CD4-positive, alpha-beta T cell (primary cell): ENCODE measurements around the gene KIDINS220. TPM values are rescaled to one million over a fixed set of nuclear protein-coding genes. Genes with fewer than 3 reads are reported as not detected.
"Not testable (repeated sequence)": the region's sequence is repeated elsewhere in the genome, so short reads cannot be mapped to it uniquely, and the experiment has no call there.

ENCODE experiments used
- ATAC-seq: fragments of 200-7000 bp; cut with Tn5 transposase; one replicate; pipeline ENCODE4 v1.10.0; 2022; ENCODE audit warnings: mild to moderate bottlenecking; ENCODE audit not compliant: poor library complexity
- CTCF ChIA-PET: fragments of 350-600 bp; sonication (Branson Sonifier 250); formaldehyde crosslinking; loops from one replicate; lab custom pipeline; 2021; ENCODE audit warnings: antibody characterized with exemption, inconsistent platforms; lab: Charles Lee
- POLR2A ChIA-PET: fragments of 350-600 bp; sonication (Branson Sonifier 250); formaldehyde crosslinking; loops from one replicate; lab custom pipeline; 2021; ENCODE audit warnings: antibody characterized with exemption, inconsistent platforms; lab: Charles Lee
- DNase-seq, 14 experiments: peaks; one replicate each; pipeline ENCODE4 v3.0.0-alpha.2; 2013 to 2020; ENCODE audit warnings: mixed read lengths in 2 of 14
- H3K27ac ChIP-seq, 2 donors: one replicate each; pipeline versions ENCODE4 v1.5.1 to v1.7.0; 2013; ENCODE audit warnings: low read length in 2 of 2, low read depth in 1 of 2, mild to moderate bottlenecking in 1 of 2
- H3K27me3 ChIP-seq, 2 experiments: 1 replicate in 1 of 2; 2 replicates in 1 of 2; pipeline versions ENCODE4 v1.6.1 to v1.7.0; 2013; ENCODE audit warnings: low read length in 2 of 2, control low read depth in 1 of 2, mild to moderate bottlenecking in 1 of 2, moderate library complexity in 1 of 2; ENCODE audit not compliant: insufficient read depth in 2 of 2, control insufficient read depth in 1 of 2
- H3K36me3 ChIP-seq: one replicate; pipeline ENCODE4 v1.6.1; 2013; ENCODE audit warnings: low read length, control low read depth; ENCODE audit not compliant: insufficient read depth
- H3K4me1 ChIP-seq: one replicate; pipeline ENCODE4 v1.6.1; 2013; ENCODE audit warnings: low read length, control low read depth; ENCODE audit not compliant: insufficient read depth
- H3K4me3 ChIP-seq: one replicate; pipeline ENCODE4 v1.5.1; 2013; ENCODE audit warnings: mild to moderate bottlenecking, low read length, moderate library complexity
- H3K9me3 ChIP-seq, 2 experiments: 1 replicate in 1 of 2; 2 replicates in 1 of 2; pipeline versions ENCODE4 v1.6.1 to v1.7.0; 2013; ENCODE audit warnings: low read length in 2 of 2, mild to moderate bottlenecking in 2 of 2, control low read depth in 1 of 2, moderate library complexity in 1 of 2; ENCODE audit not compliant: control insufficient read depth in 1 of 2, insufficient read depth in 1 of 2
- H3K27ac Mint-ChIP-seq: one replicate; pipeline ENCODE4 v1.8.0; 2020; ENCODE audit warnings: mixed read lengths
- H3K27me3 Mint-ChIP-seq: one replicate; pipeline ENCODE4 v1.8.0; 2021; ENCODE audit warnings: mixed read lengths
- H3K36me3 Mint-ChIP-seq: one replicate; pipeline ENCODE4 v1.8.0; 2021; ENCODE audit warnings: low read depth, mixed read lengths
- H3K4me1 Mint-ChIP-seq: one replicate; pipeline ENCODE4 v1.8.0; 2021; ENCODE audit warnings: low read depth, mixed read lengths
- H3K4me3 Mint-ChIP-seq: one replicate; pipeline ENCODE4 v1.8.0; 2020; ENCODE audit warnings: mild to moderate bottlenecking, mixed read lengths
- H3K9me3 Mint-ChIP-seq: one replicate; pipeline ENCODE4 v1.8.0; 2020; ENCODE audit warnings: mixed read lengths
- CTCF ChIP-seq: fragments of 200-600 bp; IDR thresholded peaks from one replicate; pipeline ENCODE4 v1.8.0; 2022; ENCODE audit warnings: antibody characterized with exemption, mild to moderate bottlenecking
- intact Hi-C, 2 experiments: fragments of 100-400 bp; cut with DNase I in 1 of 2; cut with micrococcal nuclease in 1 of 2; formaldehyde crosslinking; loops; one replicate each; pipeline versions ENCODE4 v1.15.1 to v1.9.0; 2023 to 2025; cut with DNase I, micrococcal nuclease
- total RNA-seq, 174 experiments: library from RNA in 2 of 174; stranded (reverse) in 2 of 174; gene quantifications; one replicate each; pipeline ENCODE4 v1.2.3 and lab custom pipeline; 2021 to 2026

Gene KIDINS220
- total RNA-seq, 2 experiments from 2014 or later = 29.3 to 31.4 TPM

GRCh38 chr2:8737571-8738175, 99.7 kb downstream of the KIDINS220 start:
- no peaks in the 10 kb centered on the region for H3K9me3 ChIP-seq
- H3K36me3 ChIP-seq = peaks cover 41% of the 10 kb centered on the region
- H3K4me1 Mint-ChIP-seq = no peaks in the 10 kb centered on the region
- no peak for TF ChIP-seq CTCF
- no peak overlapping the region for H3K27ac ChIP-seq
- DNase-seq = no peak
- no peak overlapping the region for H3K4me3 ChIP-seq
- CTCF ChIA-PET = no interaction called here
- intact Hi-C loops = no loop called here
- peaks cover 69% of the 10 kb centered on the region for H3K36me3 Mint-ChIP-seq
- H3K4me3 Mint-ChIP-seq = no peak overlapping the region
- no peaks in the 10 kb centered on the region for H3K9me3 Mint-ChIP-seq
- POLR2A ChIA-PET = interaction anchor here (1.0 kb wide), 1 partner anchor 13 kb away, joined by 3 read pairs; no protein-coding TSS in a partner anchor
- ATAC-seq = no peak
- H3K27ac Mint-ChIP-seq = no peak overlapping the region
- H3K27me3 Mint-ChIP-seq = no peaks in the 10 kb centered on the region
- no peaks in the 10 kb centered on the region for H3K27me3 ChIP-seq
- H3K4me1 ChIP-seq = no peaks in the 10 kb centered on the region

- POLR2A ChIA-PET = no interaction called here
- no peaks in the 10 kb centered on the region for H3K9me3 Mint-ChIP-seq
- H3K36me3 Mint-ChIP-seq = peaks cover 95% of the 10 kb centered on the region
- no peak for DNase-seq
- no peak overlapping the region for H3K4me3 Mint-ChIP-seq
- peaks cover 76% of the 10 kb centered on the region for H3K36me3 ChIP-seq
- H3K4me3 ChIP-seq = no peak overlapping the region
- ATAC-seq = no peak
- no peaks in the 10 kb centered on the region for H3K27me3 ChIP-seq
- no peaks in the 10 kb centered on the region for H3K27me3 Mint-ChIP-seq
- CTCF ChIA-PET = no interaction called here
- no peak overlapping the region for H3K27ac ChIP-seq
- no peaks in the 10 kb centered on the region for H3K4me1 Mint-ChIP-seq
- no peak overlapping the region for H3K27ac Mint-ChIP-seq
- no peaks in the 10 kb centered on the region for H3K4me1 ChIP-seq
- no peak for TF ChIP-seq CTCF
- intact Hi-C loops = no loop called here
- H3K9me3 ChIP-seq = no peaks in the 10 kb centered on the region
These were observed 104.8 kb downstream of the KIDINS220 start for GRCh38 chr2:8732601-8733000.

- Mint-ChIP-seq H3K27ac (no peak overlapping the region), H3K4me3 (no peak overlapping the region), H3K9me3 (no peaks in the 10 kb centered on the region), H3K27me3 (no peaks in the 10 kb centered on the region), H3K36me3 (peaks cover 75% of the 10 kb centered on the region), H3K4me1 (no peaks in the 10 kb centered on the region)
- ATAC-seq = no peak
- H3K36me3 ChIP-seq = peaks cover 57% of the 10 kb centered on the region
- CTCF ChIA-PET = no interaction called here
- H3K4me3 ChIP-seq = no peak overlapping the region
- no peak for DNase-seq
- POLR2A ChIA-PET = no interaction called here
- H3K27ac ChIP-seq = no peak overlapping the region
- H3K4me1 ChIP-seq = no peaks in the 10 kb centered on the region
- no peaks in the 10 kb centered on the region for H3K27me3 ChIP-seq
- intact Hi-C loops = no loop called here
- TF ChIP-seq CTCF = no peak
- H3K9me3 ChIP-seq = no peaks in the 10 kb centered on the region
These were observed 107.5 kb downstream of the KIDINS220 start for GRCh38 chr2:8729939-8730338.

GRCh38 chr2:8729101-8729500, 108.3 kb downstream of the KIDINS220 start:
- H3K27me3 ChIP-seq, H3K27ac ChIP-seq, CTCF ChIA-PET, H3K4me1 Mint-ChIP-seq, H3K4me3 ChIP-seq, H3K9me3 Mint-ChIP-seq, ATAC-seq, intact Hi-C loops, POLR2A ChIA-PET, H3K4me3 Mint-ChIP-seq, DNase-seq, H3K27me3 Mint-ChIP-seq, H3K4me1 ChIP-seq, H3K9me3 ChIP-seq, H3K27ac Mint-ChIP-seq: not testable (repeated sequence)
- H3K36me3 Mint-ChIP-seq = peaks cover 67% of the 10 kb centered on the region
- H3K36me3 ChIP-seq = peaks cover 49% of the 10 kb centered on the region
